Liver (tissue), 9 donors: ENCODE results near the gene BANP. TPM values are rescaled to one million over a fixed set of nuclear protein-coding genes. Genes with fewer than 3 reads are reported as not detected.

Experiments used
- DNase-seq: peaks from one replicate; pipeline ENCODE4 v3.0.0-alpha.2; 2017; ENCODE audit warnings: low spot score
- H3K27ac ChIP-seq, 2 donors: one replicate each; pipeline ENCODE4 v1.7.0; 2013; ENCODE audit warnings: inconsistent platforms in 2 of 2, low read length in 2 of 2, control low read depth in 1 of 2, low read depth in 1 of 2, mild to moderate bottlenecking in 1 of 2
- H3K27me3 ChIP-seq, 4 donors: one replicate each; pipeline versions ENCODE4 v1.6.1 to v1.7.0; 2013; ENCODE audit warnings: low read length in 3 of 4, inconsistent platforms in 1 of 4, mild to moderate bottlenecking in 1 of 4, moderate library complexity in 1 of 4; ENCODE audit not compliant: control insufficient read depth in 4 of 4, insufficient read depth in 4 of 4
- H3K36me3 ChIP-seq, 4 donors: one replicate each; pipeline versions ENCODE4 v1.6.1 to v1.7.0; 2013; ENCODE audit warnings: low read length in 3 of 4, mild to moderate bottlenecking in 3 of 4, low read depth in 1 of 4, moderate library complexity in 1 of 4; ENCODE audit not compliant: control insufficient read depth in 4 of 4, insufficient read depth in 3 of 4
- H3K4me1 ChIP-seq, 4 donors: one replicate each; pipeline versions ENCODE4 v1.6.1 to v1.7.0; 2013; ENCODE audit warnings: low read length in 3 of 4, mild to moderate bottlenecking in 3 of 4, moderate library complexity in 1 of 4; ENCODE audit not compliant: control insufficient read depth in 4 of 4, insufficient read depth in 4 of 4
- H3K4me3 ChIP-seq, 3 donors: one replicate each; pipeline versions ENCODE4 v1.6.1 to v1.7.0; 2013; ENCODE audit warnings: low read length in 3 of 3, control low read depth in 1 of 3, low read depth in 1 of 3, mild to moderate bottlenecking in 1 of 3
- H3K9ac ChIP-seq, 2 donors: one replicate each; pipeline ENCODE4 v1.7.0; 2013; ENCODE audit warnings: low read length in 2 of 2, mild to moderate bottlenecking in 2 of 2, moderate library complexity in 2 of 2, control low read depth in 1 of 2, low read depth in 1 of 2
- H3K9me3 ChIP-seq, 4 donors: one replicate each; pipeline versions ENCODE4 v1.6.1 to v1.7.0; 2013; ENCODE audit warnings: low read length in 3 of 4; ENCODE audit not compliant: control insufficient read depth in 4 of 4
- EGR1 ChIP-seq, 2 donors: IDR thresholded peaks; 2 replicates each; pipeline ENCODE4 v1.6.1; 2016 to 2018; ENCODE audit warnings: antibody characterized with exemption in 2 of 2, low read depth in 2 of 2
- FOXA1 ChIP-seq: IDR thresholded peaks from 2 replicates; pipeline ENCODE4 v1.6.1; 2016; ENCODE audit warnings: antibody characterized with exemption
- FOXA2 ChIP-seq: IDR thresholded peaks from 2 replicates; pipeline ENCODE4 v1.6.1; 2016; ENCODE audit warnings: antibody characterized with exemption
- GABPA ChIP-seq, 2 donors: IDR thresholded peaks in 1 of 2; conservative IDR thresholded peaks in 1 of 2; 2 replicates each; pipeline ENCODE4 v1.6.1; 2016; ENCODE audit warnings: antibody characterized with exemption in 2 of 2, mild to moderate bottlenecking in 1 of 2, moderate library complexity in 1 of 2
- HNF4G ChIP-seq: IDR thresholded peaks from 2 replicates; pipeline ENCODE4 v1.6.1; 2016; ENCODE audit warnings: antibody characterized with exemption
- JUND ChIP-seq, 2 donors: IDR thresholded peaks; 2 replicates each; pipeline ENCODE4 v1.6.1; 2016; ENCODE audit warnings: antibody characterized with exemption in 2 of 2
- MAX ChIP-seq: IDR thresholded peaks from 2 replicates; pipeline ENCODE4 v1.6.1; 2016; ENCODE audit warnings: antibody characterized with exemption
- NR2F2 ChIP-seq: IDR thresholded peaks from 2 replicates; pipeline ENCODE4 v1.6.1; 2016; ENCODE audit warnings: antibody characterized with exemption
- RAD21 ChIP-seq, 2 donors: IDR thresholded peaks; 2 replicates each; pipeline ENCODE4 v1.6.1; 2016; ENCODE audit warnings: antibody characterized with exemption in 2 of 2, mild to moderate bottlenecking in 2 of 2
- REST ChIP-seq: IDR thresholded peaks from 2 replicates; pipeline ENCODE4 v1.6.1; 2016; ENCODE audit warnings: antibody characterized with exemption, mild to moderate bottlenecking
- RXRA ChIP-seq, 2 donors: IDR thresholded peaks; 2 replicates each; pipeline ENCODE4 v1.6.1; 2017 to 2018; ENCODE audit warnings: antibody characterized with exemption in 2 of 2, mild to moderate bottlenecking in 1 of 2
- SP1 ChIP-seq: IDR thresholded peaks from 2 replicates; pipeline ENCODE4 v1.6.1; 2018; ENCODE audit warnings: antibody characterized with exemption, mild to moderate bottlenecking
- TAF1 ChIP-seq: conservative IDR thresholded peaks from 2 replicates; pipeline ENCODE4 v1.6.1; 2016; ENCODE audit warnings: antibody characterized with exemption, mild to moderate bottlenecking
- ZBTB33 ChIP-seq: IDR thresholded peaks from 2 replicates; pipeline ENCODE4 v1.6.1; 2016; ENCODE audit warnings: antibody characterized with exemption
- WGBS: extraction: QIAGEN DNeasy Blood & Tissue Kit; methylation state at CpG from one replicate; pipeline ENCODE4 v1.1.7; 2013; 5-methylcytosine and 5-hydroxymethylcytosine counted together
- polyA plus RNA-seq, 2 donors: library from polyadenylated mRNA; stranded (reverse) in 1 of 2; unstranded in 1 of 2; fragments of 200-250 nt in 1 of 2; fragments of >200 nt in 1 of 2; fragmentation: Nextera tagmentation in 1 of 2; extraction: Ambion mirVana in 1 of 2; gene quantifications; one replicate each; pipeline versions ENCODE4 v1.2.1 to v1.2.3, GENCODE V29; 2013 to 2015
- total RNA-seq, 2 donors: library from RNA; depleted of rRNA; stranded (reverse); fragments of >200 nt; gene quantifications; one replicate each; pipeline ENCODE4 v1.2.3, GENCODE V29; 2014
- TF ChIP-seq, protein P1 (sequence below): fragments of 150-350 bp; IDR thresholded peaks from 2 replicates; pipeline ENCODE4 v1.5.1; 2017; ENCODE audit warnings: improper control_type of control experiment, low read depth, low read length; ENCODE audit not compliant: missing input control
- TF ChIP-seq, protein P2 (sequence below): IDR thresholded peaks from 2 replicates; pipeline ENCODE4 v1.6.1; 2016; ENCODE audit warnings: antibody characterized with exemption
- donor health status: healthy.
- donor health status: healthy.
- donor health status: healthy.
- donor health status: healthy.
- donor health status: healthy.

BANP gene
- total and polyA plus RNA-seq, 4 donors, result 4.9 to 20.7 (median 13.7) TPM

GRCh38 chr16:88008840-88009239 is 57.6 kb downstream of the BANP start:
- 91% methylated on average over 5 of the region's 5 CpGs for WGBS
- Histone ChIP-seq H3K4me3 (no peak overlapping the region), H3K36me3 (peaks cover 5 to 51% (median 31%) of the 10 kb centered on the region in 4 donors), H3K27me3 (no peaks in the 10 kb centered on the region), H3K9me3 (no peaks in the 10 kb centered on the region), H3K27ac (no peak overlapping the region), H3K9ac (no peak overlapping the region), H3K4me1 (no peaks in the 10 kb centered on the region)
- no peak for DNase-seq
- TF ChIP-seq, protein P1, sequence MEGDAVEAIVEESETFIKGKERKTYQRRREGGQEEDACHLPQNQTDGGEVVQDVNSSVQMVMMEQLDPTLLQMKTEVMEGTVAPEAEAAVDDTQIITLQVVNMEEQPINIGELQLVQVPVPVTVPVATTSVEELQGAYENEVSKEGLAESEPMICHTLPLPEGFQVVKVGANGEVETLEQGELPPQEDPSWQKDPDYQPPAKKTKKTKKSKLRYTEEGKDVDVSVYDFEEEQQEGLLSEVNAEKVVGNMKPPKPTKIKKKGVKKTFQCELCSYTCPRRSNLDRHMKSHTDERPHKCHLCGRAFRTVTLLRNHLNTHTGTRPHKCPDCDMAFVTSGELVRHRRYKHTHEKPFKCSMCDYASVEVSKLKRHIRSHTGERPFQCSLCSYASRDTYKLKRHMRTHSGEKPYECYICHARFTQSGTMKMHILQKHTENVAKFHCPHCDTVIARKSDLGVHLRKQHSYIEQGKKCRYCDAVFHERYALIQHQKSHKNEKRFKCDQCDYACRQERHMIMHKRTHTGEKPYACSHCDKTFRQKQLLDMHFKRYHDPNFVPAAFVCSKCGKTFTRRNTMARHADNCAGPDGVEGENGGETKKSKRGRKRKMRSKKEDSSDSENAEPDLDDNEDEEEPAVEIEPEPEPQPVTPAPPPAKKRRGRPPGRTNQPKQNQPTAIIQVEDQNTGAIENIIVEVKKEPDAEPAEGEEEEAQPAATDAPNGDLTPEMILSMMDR, result no peak
- TF ChIP-seq JUND (IDR thresholded peaks at IDR 0.05) (no peak), SP1 (no peak), HNF4G (no peak), NR2F2 (no peak), TAF1 (no peak), EGR1 (IDR thresholded peaks at IDR 0.05; ENCODE audit: low read depth in 2 of 2) (no peak), REST (no peak), RAD21 (IDR thresholded peaks at IDR 0.05) (no peak), FOXA2 (no peak), GABPA (IDR thresholded peaks at IDR 0.05 in 1 of 2, conservative IDR thresholded peaks at IDR 0.05 in 1 of 2) (no peak), MAX (no peak), RXRA (IDR thresholded peaks at IDR 0.05) (no peak), FOXA1 (no peak), ZBTB33 (no peak)
- TF ChIP-seq, protein P2, sequence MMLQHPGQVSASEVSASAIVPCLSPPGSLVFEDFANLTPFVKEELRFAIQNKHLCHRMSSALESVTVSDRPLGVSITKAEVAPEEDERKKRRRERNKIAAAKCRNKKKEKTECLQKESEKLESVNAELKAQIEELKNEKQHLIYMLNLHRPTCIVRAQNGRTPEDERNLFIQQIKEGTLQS, result no peak
